ENCODE measurements around the gene PRKN.

The PRKN gene

DNA sequence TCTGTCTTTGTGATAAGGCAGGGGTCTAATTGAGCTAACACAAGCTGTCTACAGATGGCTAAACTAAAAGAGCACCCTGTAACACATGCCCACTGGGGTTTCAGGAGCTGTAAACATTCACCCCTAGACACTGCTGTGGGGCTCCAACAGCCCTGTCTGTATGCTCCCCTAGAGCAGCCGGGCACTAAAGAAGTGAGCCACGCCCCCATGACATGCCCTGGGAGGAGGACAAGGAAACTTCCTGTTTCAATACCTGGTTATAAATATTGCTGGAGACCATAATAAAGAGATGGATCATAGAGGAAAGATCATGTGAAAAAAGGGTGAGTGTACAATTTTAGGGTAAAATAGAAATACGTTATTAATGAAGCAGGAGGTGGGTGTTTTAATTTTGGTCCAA, 786.0 kb downstream of the PRKN start:
- H3K4me1 ChIP-seq (ENCODE audit: control insufficient read depth, insufficient read depth, low read length), result no peaks in the 10 kb centered on the region
- no peak overlapping the region for H3K27ac ChIP-seq (ENCODE audit: extremely low read depth, low read depth, low read length)
- TF ChIP-seq ZFP69B (tag by site-specific recombination; IDR thresholded peaks at IDR 0.05) (no peak), ZBTB8A (tag by site-specific recombination; IDR thresholded peaks at IDR 0.05) (no peak), ZNF239 (tag by site-specific recombination; IDR thresholded peaks at IDR 0.05) (no peak), ZNF571 (tag by site-specific recombination; IDR thresholded peaks at IDR 0.05) (no peak)
- H3K9me3 ChIP-seq (ENCODE audit: control insufficient read depth, insufficient read depth, low read depth, low read length), result no peaks in the 10 kb centered on the region
- H3K4me3 ChIP-seq (ENCODE audit: low read depth, low read length), result no peak overlapping the region
- POLR2A ChIA-PET, result no interaction called here
- H3K36me3 ChIP-seq (ENCODE audit: control insufficient read depth in 2 of 2, insufficient read depth in 1 of 2, low read length in 2 of 2), result no peaks in the 10 kb centered on the region
- CTCF ChIA-PET, result interaction anchor here (1.1 kb wide), 1 partner anchor 19 kb away, joined by 5 read pairs; no protein-coding TSS in a partner anchor

GRCh38 chr6:161940519-161940918, 787.0 kb downstream of the PRKN start:
- no peaks in the 10 kb centered on the region for H3K4me1 ChIP-seq (ENCODE audit: control insufficient read depth, insufficient read depth, low read length)
- TF ChIP-seq ZNF600 (tag by site-specific recombination; IDR thresholded peaks at IDR 0.05), result no peak
- TF ChIP-seq BCL11B (tag by site-specific recombination; IDR thresholded peaks at IDR 0.05; ENCODE audit: low read depth), result no peak
- no peak for TF ChIP-seq AEBP2 (tag by site-specific recombination; IDR thresholded peaks at IDR 0.05; ENCODE audit: borderline replicate concordance)
- TF ChIP-seq IKZF3 (tag by site-specific recombination; IDR thresholded peaks at IDR 0.05), result no peak
- TF ChIP-seq ZNF843 (tag by site-specific recombination; IDR thresholded peaks at IDR 0.05), result no peak
- no peak for TF ChIP-seq FEZF1 (tag by site-specific recombination; IDR thresholded peaks at IDR 0.05)
- no peak for TF ChIP-seq HOXA7 (CRISPR knock-in tag; IDR thresholded peaks at IDR 0.05; ENCODE audit: borderline replicate concordance)
- TF ChIP-seq ZNF10 (tag by site-specific recombination; IDR thresholded peaks at IDR 0.05), result no peak
- no peak for TF ChIP-seq ZNF157 (tag by site-specific recombination; IDR thresholded peaks at IDR 0.05)
- no peak for TF ChIP-seq ZNF2 (tag by site-specific recombination; IDR thresholded peaks at IDR 0.05)
- no peak for TF ChIP-seq ZNF155 (tag by site-specific recombination; IDR thresholded peaks at IDR 0.05)
- CTCF ChIA-PET, result no interaction called here
- no peaks in the 10 kb centered on the region for H3K36me3 ChIP-seq (ENCODE audit: control insufficient read depth in 2 of 2, insufficient read depth in 1 of 2, low read length in 2 of 2)
- no peaks in the 10 kb centered on the region for H3K9me3 ChIP-seq (ENCODE audit: control insufficient read depth, insufficient read depth, low read depth, low read length)
- H3K27ac ChIP-seq (ENCODE audit: extremely low read depth, low read depth, low read length), result no peak overlapping the region
- no peak overlapping the region for H3K4me3 ChIP-seq (ENCODE audit: low read depth, low read length)
- POLR2A ChIA-PET, result no interaction called here

GRCh38 chr6:161926324-161926723, 801.2 kb downstream of the PRKN start:
- no peaks in the 10 kb centered on the region for H3K9me3 ChIP-seq (ENCODE audit: control insufficient read depth, insufficient read depth, low read depth, low read length)
- ChIA-PET CTCF (no interaction called here), POLR2A (no interaction called here)
- peaks cover 3% of the 10 kb centered on the region; the same call in 1 of the 2 replicates for H3K4me1 ChIP-seq (ENCODE audit: control insufficient read depth, insufficient read depth, low read length)
- H3K27ac ChIP-seq (ENCODE audit: extremely low read depth, low read depth, low read length), result no peak overlapping the region
- H3K4me3 ChIP-seq (ENCODE audit: low read depth, low read length), result no peak overlapping the region
- no peaks in the 10 kb centered on the region for H3K36me3 ChIP-seq (ENCODE audit: control insufficient read depth in 2 of 2, insufficient read depth in 1 of 2, low read length in 2 of 2)
- TF ChIP-seq ZBTB48 (tag by site-specific recombination; IDR thresholded peaks at IDR 0.05), result no peak
- TF ChIP-seq ZNF549 (tag by site-specific recombination; IDR thresholded peaks at IDR 0.05), result no peak
- no peak for TF ChIP-seq ZNF24 (tag by site-specific recombination; IDR thresholded peaks at IDR 0.05)
- TF ChIP-seq SCRT1 (tag by site-specific recombination; IDR thresholded peaks at IDR 0.05; ENCODE audit: borderline replicate concordance), result no peak
- TF ChIP-seq, protein P1, sequence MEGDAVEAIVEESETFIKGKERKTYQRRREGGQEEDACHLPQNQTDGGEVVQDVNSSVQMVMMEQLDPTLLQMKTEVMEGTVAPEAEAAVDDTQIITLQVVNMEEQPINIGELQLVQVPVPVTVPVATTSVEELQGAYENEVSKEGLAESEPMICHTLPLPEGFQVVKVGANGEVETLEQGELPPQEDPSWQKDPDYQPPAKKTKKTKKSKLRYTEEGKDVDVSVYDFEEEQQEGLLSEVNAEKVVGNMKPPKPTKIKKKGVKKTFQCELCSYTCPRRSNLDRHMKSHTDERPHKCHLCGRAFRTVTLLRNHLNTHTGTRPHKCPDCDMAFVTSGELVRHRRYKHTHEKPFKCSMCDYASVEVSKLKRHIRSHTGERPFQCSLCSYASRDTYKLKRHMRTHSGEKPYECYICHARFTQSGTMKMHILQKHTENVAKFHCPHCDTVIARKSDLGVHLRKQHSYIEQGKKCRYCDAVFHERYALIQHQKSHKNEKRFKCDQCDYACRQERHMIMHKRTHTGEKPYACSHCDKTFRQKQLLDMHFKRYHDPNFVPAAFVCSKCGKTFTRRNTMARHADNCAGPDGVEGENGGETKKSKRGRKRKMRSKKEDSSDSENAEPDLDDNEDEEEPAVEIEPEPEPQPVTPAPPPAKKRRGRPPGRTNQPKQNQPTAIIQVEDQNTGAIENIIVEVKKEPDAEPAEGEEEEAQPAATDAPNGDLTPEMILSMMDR (tag by site-specific recombination; IDR thresholded peaks at IDR 0.05), result no peak
- no peak for TF ChIP-seq ZNF747 (tag by site-specific recombination; IDR thresholded peaks at IDR 0.05)
- TF ChIP-seq ZNF791 (tag by site-specific recombination; IDR thresholded peaks at IDR 0.05), result no peak
- no peak for TF ChIP-seq ZNF626 (tag by site-specific recombination; IDR thresholded peaks at IDR 0.05)
- no peak for TF ChIP-seq ZNF112 (tag by site-specific recombination; IDR thresholded peaks at IDR 0.05)
- no peak for TF ChIP-seq ZNF416 (tag by site-specific recombination; IDR thresholded peaks at IDR 0.05)
- no peak for TF ChIP-seq ZNF132 (tag by site-specific recombination; IDR thresholded peaks at IDR 0.05; ENCODE audit: borderline replicate concordance)
- TF ChIP-seq ZNF707 (tag by site-specific recombination; IDR thresholded peaks at IDR 0.05), result no peak
- TF ChIP-seq ZNF169 (tag by site-specific recombination; IDR thresholded peaks at IDR 0.05), result no peak
- TF ChIP-seq ZFP37 (tag by site-specific recombination; IDR thresholded peaks at IDR 0.05), result no peak
- TF ChIP-seq WT1 (tag by site-specific recombination; IDR thresholded peaks at IDR 0.05), result no peak
- no peak for TF ChIP-seq ZNF433 (tag by site-specific recombination; IDR thresholded peaks at IDR 0.05; ENCODE audit: low read depth)
